GM19468 (cell line): ENCODE measurements around the gene MS4A2.
"Not testable (repeated sequence)": the region's sequence is repeated elsewhere in the genome, so short reads cannot be mapped to it uniquely, and the experiment has no call there.

ENCODE experiments used
- ATAC-seq: cut with Tn5 transposase; IDR thresholded peaks from one replicate; pipeline ENCODE4 v1.9.1; 2021; ENCODE audit warnings: mild to moderate bottlenecking, moderate library complexity, moderate number of reproducible peaks; ENCODE audit not compliant: unreplicated experiment; ENCODE audit errors: extremely low read depth

The MS4A2 gene

GRCh38 chr11:60088364-60088763, at the start of gene MS4A2:
MS4A2 (plus strand) TSS chr11:60088664; CDS start chr11:60088766, 102 bp downstream.
- no peak for ATAC-seq

- no peak for ATAC-seq
Observed at GRCh38 chr11:60040109-60040508, 48.4 kb upstream of the MS4A2 start, which contains the start of gene OOSP2. OOSP2 (plus strand) TSS chr11:60040409; CDS start chr11:60040460, 51 bp downstream.

DNA sequence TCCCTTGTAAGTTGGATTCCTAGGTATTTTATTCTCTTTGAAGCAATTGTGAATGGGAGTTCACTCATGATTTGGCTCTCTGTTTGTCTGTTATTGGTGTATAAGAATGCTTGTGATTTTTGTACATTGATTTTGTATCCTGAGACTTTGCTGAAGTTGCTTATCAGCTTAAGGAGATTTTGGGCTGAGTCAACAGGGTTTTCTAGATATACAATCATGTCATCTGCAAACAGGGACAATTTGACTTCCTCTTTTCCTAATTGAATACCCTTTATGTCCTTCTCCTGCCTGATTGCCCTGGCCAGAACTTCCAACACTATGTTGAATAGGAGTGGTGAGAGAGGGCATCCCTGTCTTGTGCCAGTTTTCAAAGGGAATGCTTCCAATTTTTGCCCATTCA, 38.0 kb upstream of the MS4A2 start:
- not testable (repeated sequence) for ATAC-seq

DNA sequence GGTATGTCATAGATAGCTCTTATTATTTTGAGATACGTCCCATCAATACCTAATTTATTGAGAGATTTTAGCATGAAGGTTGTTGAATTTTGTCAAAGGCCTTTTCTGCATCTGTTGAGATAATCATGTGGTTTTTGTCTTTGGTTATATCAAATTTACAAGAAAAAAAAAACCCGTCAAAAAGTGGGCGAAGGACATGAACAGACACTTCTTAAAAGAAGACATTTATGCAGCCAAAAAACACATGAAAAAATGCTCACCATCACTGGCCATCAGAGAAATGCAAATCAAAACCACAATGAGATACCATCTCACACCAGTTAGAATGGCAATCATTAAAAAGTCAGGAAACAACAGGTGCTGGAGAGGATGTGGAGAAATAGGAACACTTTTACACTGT, 37.6 kb upstream of the MS4A2 start:
- ATAC-seq: not testable (repeated sequence)

- ATAC-seq: no peak
Observed at GRCh38 chr11:60056349-60056969, 32.0 kb upstream of the MS4A2 start, which contains the start of gene MS4A3. MS4A3 (plus strand) TSS chr11:60056665; CDS start chr11:60061161, 4,496 bp downstream.

DNA sequence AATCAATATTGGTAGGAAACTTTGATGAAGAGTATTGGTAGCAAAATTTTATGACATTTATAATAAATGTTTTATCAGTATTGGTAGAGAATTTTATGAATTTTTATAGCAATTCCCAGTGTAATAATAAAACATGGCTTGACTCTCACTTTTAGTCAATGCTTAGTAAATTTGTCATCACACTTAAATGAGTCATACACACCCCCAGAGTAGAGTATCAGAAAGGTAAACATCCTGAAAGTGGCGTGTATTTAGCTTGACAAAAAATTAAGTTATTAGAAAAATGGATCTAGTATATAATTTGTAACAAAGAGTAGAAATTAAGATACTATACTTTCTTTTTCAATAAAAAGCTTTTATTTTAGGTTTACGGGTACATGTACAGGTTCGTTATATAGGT, 29.4 kb upstream of the MS4A2 start:
- ATAC-seq: no peak

DNA sequence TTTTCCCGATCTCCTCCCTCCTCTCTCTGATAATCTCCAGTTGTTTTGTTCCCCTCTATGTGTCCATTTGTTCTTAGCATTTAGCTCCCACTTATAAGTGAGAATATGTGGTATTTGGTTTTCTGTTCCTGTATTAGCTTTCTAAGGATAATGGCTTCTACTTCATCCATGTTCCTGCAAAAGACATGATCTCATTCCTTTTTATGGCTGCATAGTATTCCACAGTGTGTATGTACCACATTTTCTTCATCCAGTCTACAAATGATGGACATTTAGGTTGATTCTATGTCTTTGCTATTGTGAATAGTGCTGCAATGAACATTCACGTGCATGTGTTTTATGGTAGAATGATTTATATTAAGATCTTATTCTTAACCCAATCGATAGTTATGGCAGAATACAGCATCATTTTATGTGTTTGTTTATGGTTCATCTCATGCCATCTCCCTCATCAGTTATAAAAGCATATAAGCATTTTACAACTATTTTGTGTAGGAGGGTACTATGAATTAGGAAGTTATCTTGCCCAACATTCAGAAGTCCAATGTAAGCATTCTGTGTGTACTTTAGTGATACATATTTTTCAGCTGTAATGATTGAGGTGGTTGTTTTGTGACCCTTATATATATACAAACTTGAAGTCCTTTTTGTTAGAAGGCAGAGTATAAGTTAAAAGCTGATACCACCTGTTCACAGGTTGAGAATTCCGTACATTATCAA, 28.8 kb upstream of the MS4A2 start:
- no peak for ATAC-seq

DNA sequence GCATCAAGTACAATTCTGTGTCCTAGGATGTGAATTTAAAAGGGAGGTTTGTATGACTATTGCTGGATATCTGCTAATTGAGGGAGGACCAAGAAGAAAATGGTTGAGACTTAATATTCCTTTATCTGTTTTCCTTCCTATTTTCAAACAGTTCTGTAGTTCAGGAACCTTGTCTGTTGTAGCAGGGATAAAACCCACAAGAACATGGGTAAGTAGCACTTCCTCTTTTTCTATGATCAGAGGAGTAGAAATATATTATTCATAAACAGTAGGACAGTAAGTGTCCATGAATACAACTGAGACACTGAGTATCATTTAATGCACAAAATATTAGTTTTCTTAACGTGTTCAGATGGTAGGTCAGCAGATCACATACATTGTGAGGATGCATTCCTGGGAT, 24.4 kb upstream of the MS4A2 start:
- no peak for ATAC-seq

GRCh38 chr11:60065801-60066200, 22.7 kb upstream of the MS4A2 start:
- ATAC-seq: no peak

DNA sequence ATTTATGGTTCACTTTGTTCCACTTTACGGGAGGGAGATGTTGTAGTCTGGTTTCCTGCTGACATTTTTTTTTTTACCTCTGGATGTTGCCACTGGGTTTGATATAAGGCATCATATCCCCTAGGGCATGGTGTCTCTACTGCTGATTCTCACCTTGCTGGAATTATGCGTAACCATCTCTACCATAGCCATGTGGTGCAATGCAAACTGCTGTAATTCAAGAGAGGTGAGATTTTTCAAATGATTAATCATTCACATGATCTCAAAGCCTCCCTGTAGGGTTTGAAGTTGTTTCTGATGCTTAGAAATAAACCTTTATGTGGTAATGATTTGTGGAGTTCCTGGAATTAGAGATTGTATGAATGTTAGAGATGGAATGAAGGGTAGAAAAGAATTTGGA, 19.0 kb upstream of the MS4A2 start:
- ATAC-seq: no peak

GRCh38 chr11:60071644-60072043, 16.8 kb upstream of the MS4A2 start:
- ATAC-seq: not testable (repeated sequence)

- no peak for ATAC-seq
Observed at GRCh38 chr11:60077216-60077817, 11.1 kb upstream of the MS4A2 start.

DNA sequence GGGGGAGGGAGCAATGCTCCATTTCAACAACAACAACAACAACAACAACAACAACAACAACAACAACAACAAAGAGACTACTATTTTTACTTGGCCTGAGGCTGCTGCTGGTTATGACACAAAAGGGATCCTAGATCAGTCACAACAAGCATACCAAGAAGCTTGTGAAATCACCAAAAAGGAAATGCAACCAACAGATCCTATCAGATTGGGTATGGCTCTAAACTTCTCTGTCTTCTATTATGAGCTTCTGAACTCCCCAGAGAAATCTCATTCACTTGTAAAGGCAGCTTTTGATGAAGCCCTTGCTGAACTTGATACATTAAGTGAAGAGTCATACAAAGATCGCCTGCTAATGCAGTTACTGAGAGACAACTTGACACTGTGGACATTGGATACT, 10.5 kb upstream of the MS4A2 start:
- ATAC-seq: no peak

- no peak for ATAC-seq
Observed at GRCh38 chr11:60078745-60079144, 9.7 kb upstream of the MS4A2 start.

DNA sequence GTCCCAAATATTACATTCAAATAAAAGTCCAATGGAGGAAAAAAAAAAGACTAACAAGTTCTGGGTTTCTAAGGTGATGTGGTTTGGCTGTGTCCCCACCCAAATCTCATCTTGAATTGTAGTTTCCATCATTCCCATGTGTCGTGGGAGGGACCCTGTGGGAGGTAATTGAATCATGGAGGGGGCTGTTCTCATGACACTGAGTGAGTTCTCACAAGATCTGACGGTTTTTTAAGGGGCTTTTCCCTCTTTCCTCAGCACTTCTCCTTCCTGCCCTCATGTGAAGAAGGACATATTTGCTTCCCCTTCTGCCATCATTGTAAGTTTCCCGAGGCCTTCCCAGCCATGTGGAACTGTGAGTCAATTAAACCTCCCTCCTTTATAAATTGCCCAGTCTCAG, 7.9 kb upstream of the MS4A2 start:
- ATAC-seq: no peak

- ATAC-seq: no peak
Observed at GRCh38 chr11:60084631-60085273, 3.7 kb upstream of the MS4A2 start.

- no peak for ATAC-seq
Observed at GRCh38 chr11:60085909-60086308, 2.6 kb upstream of the MS4A2 start.

- no peak for ATAC-seq
Observed at GRCh38 chr11:60087239-60087638, 1.2 kb upstream of the MS4A2 start.

- ATAC-seq: no peak
Observed at GRCh38 chr11:60095477-60096120, 7.1 kb downstream of the MS4A2 start.

GRCh38 chr11:60097189-60097588, 8.7 kb downstream of the MS4A2 start:
- ATAC-seq: no peak
